Mucosa of descending colon (tissue), 3 donors: ENCODE measurements around the gene TM9SF1. TPM values are rescaled to one million over a fixed set of nuclear protein-coding genes. Genes with fewer than 3 reads are reported as not detected.
"Not testable (repeated sequence)": the region's sequence is repeated elsewhere in the genome, so short reads cannot be mapped to it uniquely, and the experiment has no call there.

Experiments
- ATAC-seq: fragments of 200-7000 bp; cut with Tn5 transposase; one replicate; pipeline ENCODE4 v1.9.1; 2020; ENCODE audit warnings: mild to moderate bottlenecking, moderate library complexity
- DNase-seq, 3 donors: peaks; one replicate each; pipeline ENCODE4 v3.0.0-alpha.2; 2020
- H3K36me3 ChIP-seq: fragments of 200-600 bp; one replicate; pipeline ENCODE4 v1.8.0; 2021; ENCODE audit warnings: low read depth, mild to moderate bottlenecking
- H3K4me1 ChIP-seq: fragments of 200-600 bp; one replicate; pipeline ENCODE4 v1.8.0; 2021; ENCODE audit warnings: low read depth, mild to moderate bottlenecking
- H3K4me3 ChIP-seq: fragments of 200-600 bp; one replicate; pipeline ENCODE4 v1.8.0; 2021; ENCODE audit warnings: mild to moderate bottlenecking
- H3K9me3 ChIP-seq: fragments of 200-600 bp; one replicate; pipeline ENCODE4 v1.8.0; 2021; ENCODE audit warnings: mild to moderate bottlenecking
- CTCF ChIP-seq: fragments of 200-600 bp; IDR thresholded peaks from one replicate; pipeline ENCODE4 v1.8.0; 2022; ENCODE audit warnings: antibody characterized with exemption, mild to moderate bottlenecking
- intact Hi-C, 2 donors: fragments of 100-400 bp; cut with DNase I in 1 of 2; cut with micrococcal nuclease in 1 of 2; formaldehyde crosslinking; loops; one replicate each; pipeline versions ENCODE4 v1.11.0 to v1.11.1; 2022; cut with DNase I, micrococcal nuclease
- total RNA-seq, 3 donors: library from RNA; stranded (reverse); fragmentation: NEBNext Ultra II Directional in 2 of 3; extraction: Animal tissue kit (Norgen Biotek cat#: 25700) in 2 of 3; gene quantifications; one replicate each; pipeline versions ENCODE4 v1.2.1 to v1.2.4, GENCODE V29; 2021 to 2023
- donor health status: DM: no; HTN: no; CAD: no; lungs with moderate emphysema.
- donor health status: DM: no; HTN: no; CAD: no.
- donor health status: DM: no; HTN: yes; CAD: no.

The TM9SF1 gene
- total RNA-seq, 3 donors from 2014 or later: 41.7 to 49.1 (median 47.1) TPM

GRCh38 chr14:24231263-24232120, 36.3 kb upstream of the TM9SF1 start:
- peaks cover 12% of the 10 kb centered on the region for H3K4me1 ChIP-seq
- ATAC-seq: peak; percentile 39
- no peak for TF ChIP-seq CTCF
- no peaks in the 10 kb centered on the region for H3K36me3 ChIP-seq
- no peaks in the 10 kb centered on the region for H3K9me3 ChIP-seq
- no peak for DNase-seq
- intact Hi-C loops: no loop called here
- peak overlapping the region; percentile 71 for H3K4me3 ChIP-seq

- no peaks in the 10 kb centered on the region for H3K36me3 ChIP-seq
- TF ChIP-seq CTCF: no peak
- peaks cover 12% of the 10 kb centered on the region for H3K4me1 ChIP-seq
- H3K4me3 ChIP-seq: no peak overlapping the region
- ATAC-seq (no peak), DNase-seq (no peak)
- intact Hi-C loops: no loop called here
- H3K9me3 ChIP-seq: no peaks in the 10 kb centered on the region
Observed at GRCh38 chr14:24228902-24229301, 33.7 kb upstream of the TM9SF1 start.

GRCh38 chr14:24226473-24226872, 31.2 kb upstream of the TM9SF1 start:
- Histone ChIP-seq H3K4me3 (no peak overlapping the region), H3K9me3 (no peaks in the 10 kb centered on the region), H3K4me1 (peaks cover 6% of the 10 kb centered on the region), H3K36me3 (no peaks in the 10 kb centered on the region)
- no peak for DNase-seq
- no peak for ATAC-seq
- TF ChIP-seq CTCF: no peak
- intact Hi-C loops: no loop called here

DNA sequence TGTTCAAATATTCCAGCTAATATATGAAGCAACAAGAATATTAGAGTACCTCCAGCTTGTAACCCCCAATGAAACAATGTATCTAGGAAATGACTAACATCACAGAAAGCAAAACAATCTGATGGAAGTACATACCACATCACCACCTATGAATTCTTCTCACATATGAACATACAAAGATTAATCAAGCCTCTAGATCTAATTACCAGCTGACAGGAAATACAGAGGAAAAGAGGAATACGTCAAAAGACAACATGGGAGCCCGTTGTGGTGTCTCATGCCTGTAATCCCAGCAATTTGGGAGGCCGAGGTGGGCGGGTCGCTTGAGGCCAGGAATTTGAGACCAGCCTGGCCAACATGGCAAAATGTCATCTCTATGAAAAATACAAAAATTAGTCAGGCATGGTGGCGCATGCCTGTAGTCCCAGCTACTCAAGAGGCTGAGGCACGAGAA, 29.4 kb upstream of the TM9SF1 start:
- intact Hi-C loops: no loop called here
- ATAC-seq (no peak), DNase-seq (no peak)
- Histone ChIP-seq H3K4me3 (no peak overlapping the region), H3K36me3 (no peaks in the 10 kb centered on the region), H3K9me3 (no peaks in the 10 kb centered on the region), H3K4me1 (no peaks in the 10 kb centered on the region)
- TF ChIP-seq CTCF: no peak

DNA sequence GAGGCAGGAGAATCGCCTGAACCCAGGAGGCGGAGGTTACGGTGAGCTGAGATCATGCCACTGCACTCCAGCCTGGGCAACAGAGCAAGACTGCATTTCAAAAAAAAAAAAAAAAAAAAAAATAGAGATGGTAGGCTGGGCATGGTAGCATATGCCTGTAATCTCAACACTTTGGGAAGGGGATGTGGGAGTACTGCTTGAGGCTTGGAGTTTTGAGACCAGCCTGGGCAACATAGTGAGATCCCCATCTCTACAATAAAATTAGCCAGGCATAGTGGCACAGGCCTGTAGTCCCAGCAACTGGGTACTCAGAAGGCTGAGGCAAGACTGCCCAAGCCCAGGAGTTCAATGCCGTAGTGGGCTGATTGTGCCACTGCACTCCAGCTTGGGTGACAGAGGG, 27.7 kb upstream of the TM9SF1 start:
- DNase-seq, intact Hi-C loops, H3K36me3 ChIP-seq, H3K4me1 ChIP-seq, ATAC-seq, H3K9me3 ChIP-seq, H3K4me3 ChIP-seq: not testable (repeated sequence)

DNA sequence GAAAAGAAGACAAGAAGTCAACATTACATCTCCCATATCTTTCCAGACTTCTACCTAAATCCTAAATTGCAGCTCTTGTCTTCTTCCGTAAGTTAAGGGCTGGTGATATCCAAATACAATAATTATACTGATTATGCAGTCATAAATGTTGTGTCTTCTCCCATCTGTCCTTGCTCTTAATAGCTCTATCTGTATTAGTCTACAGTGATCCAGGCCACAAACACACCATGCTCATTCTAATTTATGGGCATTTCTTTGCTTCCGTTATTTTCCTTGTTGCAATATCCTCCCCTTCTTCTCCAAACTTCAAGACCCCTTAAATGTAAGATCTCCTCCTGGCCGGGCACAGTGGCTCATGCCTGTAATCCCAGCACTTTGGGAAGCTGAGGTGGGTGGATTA, 24.3 kb upstream of the TM9SF1 start:
- peaks cover 6% of the 10 kb centered on the region for H3K4me1 ChIP-seq
- intact Hi-C loops: no loop called here
- H3K9me3 ChIP-seq: no peaks in the 10 kb centered on the region
- TF ChIP-seq CTCF: no peak
- no peak for DNase-seq
- no peaks in the 10 kb centered on the region for H3K36me3 ChIP-seq
- no peak for ATAC-seq
- no peak overlapping the region for H3K4me3 ChIP-seq
